Colonic mucosa (tissue), 4 donors: Measurements from ENCODE around the gene CADM3. TPM values are rescaled to one million over a fixed set of nuclear protein-coding genes. Genes with fewer than 3 reads are reported as not detected.

ENCODE experiments used
- DNase-seq: peaks from one replicate; pipeline ENCODE4 v3.0.0-alpha.2; 2020
- H3K27ac ChIP-seq: fragments of 200-600 bp; one replicate; pipeline ENCODE4 v1.8.0; 2021
- H3K27me3 ChIP-seq: fragments of 200-600 bp; one replicate; pipeline ENCODE4 v1.8.0; 2021
- H3K36me3 ChIP-seq: fragments of 200-600 bp; one replicate; pipeline ENCODE4 v1.8.0; 2021
- H3K4me1 ChIP-seq: fragments of 200-600 bp; one replicate; pipeline ENCODE4 v1.8.0; 2021; ENCODE audit warnings: mild to moderate bottlenecking
- H3K4me3 ChIP-seq: fragments of 200-600 bp; one replicate; pipeline ENCODE4 v1.8.0; 2021
- H3K9ac ChIP-seq, 2 donors: one replicate each; pipeline ENCODE4 v1.7.0; 2013; ENCODE audit warnings: control low read depth in 2 of 2, low read depth in 2 of 2, low read length in 2 of 2
- H3K9me3 ChIP-seq: fragments of 200-600 bp; one replicate; pipeline ENCODE4 v1.8.0; 2021
- intact Hi-C: fragments of 100-400 bp; cut with DNase I; formaldehyde crosslinking; loops from one replicate; pipeline ENCODE4 v1.14.1; 2022
- total RNA-seq, 2 donors: library from RNA; stranded (reverse); fragmentation: NEBNext Ultra II Directional in 1 of 2; extraction: Animal tissue kit (Norgen Biotek cat#: 25700) in 1 of 2; gene quantifications; one replicate each; pipeline ENCODE4 v1.2.1, GENCODE V29; 2021
- TF ChIP-seq, protein P1 (sequence below): fragments of 200-600 bp; IDR thresholded peaks from one replicate; pipeline ENCODE4 v1.8.0; 2022; ENCODE audit warnings: antibody characterized with exemption, mild to moderate bottlenecking
- donor health status: healthy.
- donor health status: DM: no; HTN: no; CAD: no.
- donor health status: DM: no; HTN: no; CAD: no.

Gene CADM3
- total RNA-seq, 2 donors from 2014 or later = 2.7 to 8.7 TPM

DNA sequence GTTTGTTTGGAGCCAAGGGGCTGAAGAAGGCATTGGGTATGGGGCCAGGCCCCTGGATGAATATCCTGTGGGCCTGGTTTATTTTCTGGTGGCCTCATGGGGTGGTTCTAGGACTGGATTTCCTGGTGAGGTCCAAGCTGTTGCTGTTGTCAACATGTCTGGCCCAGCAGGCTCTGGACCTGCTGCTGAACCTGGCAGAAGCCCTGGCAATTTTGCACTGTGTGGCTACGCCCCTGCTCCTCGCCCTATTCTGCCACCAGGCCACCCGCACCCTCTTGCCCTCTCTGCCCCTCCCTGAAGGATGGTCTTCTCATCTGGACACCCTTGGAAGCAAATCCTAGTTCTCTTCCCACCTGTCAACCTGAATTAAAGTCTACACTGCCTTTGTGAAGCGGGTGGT is 34.7 kb downstream of the CADM3 start:
- Histone ChIP-seq H3K27me3 (no peaks in the 10 kb centered on the region), H3K4me3 (no peak overlapping the region), H3K9me3 (no peaks in the 10 kb centered on the region), H3K4me1 (no peaks in the 10 kb centered on the region), H3K9ac (no peak overlapping the region), H3K36me3 (no peaks in the 10 kb centered on the region), H3K27ac (no peak overlapping the region)
- no peak for DNase-seq
- intact Hi-C loops = loop anchor here (10.0 kb wide), 1 partner anchor 569 kb away; no protein-coding TSS in a partner anchor
- TF ChIP-seq, protein P1, sequence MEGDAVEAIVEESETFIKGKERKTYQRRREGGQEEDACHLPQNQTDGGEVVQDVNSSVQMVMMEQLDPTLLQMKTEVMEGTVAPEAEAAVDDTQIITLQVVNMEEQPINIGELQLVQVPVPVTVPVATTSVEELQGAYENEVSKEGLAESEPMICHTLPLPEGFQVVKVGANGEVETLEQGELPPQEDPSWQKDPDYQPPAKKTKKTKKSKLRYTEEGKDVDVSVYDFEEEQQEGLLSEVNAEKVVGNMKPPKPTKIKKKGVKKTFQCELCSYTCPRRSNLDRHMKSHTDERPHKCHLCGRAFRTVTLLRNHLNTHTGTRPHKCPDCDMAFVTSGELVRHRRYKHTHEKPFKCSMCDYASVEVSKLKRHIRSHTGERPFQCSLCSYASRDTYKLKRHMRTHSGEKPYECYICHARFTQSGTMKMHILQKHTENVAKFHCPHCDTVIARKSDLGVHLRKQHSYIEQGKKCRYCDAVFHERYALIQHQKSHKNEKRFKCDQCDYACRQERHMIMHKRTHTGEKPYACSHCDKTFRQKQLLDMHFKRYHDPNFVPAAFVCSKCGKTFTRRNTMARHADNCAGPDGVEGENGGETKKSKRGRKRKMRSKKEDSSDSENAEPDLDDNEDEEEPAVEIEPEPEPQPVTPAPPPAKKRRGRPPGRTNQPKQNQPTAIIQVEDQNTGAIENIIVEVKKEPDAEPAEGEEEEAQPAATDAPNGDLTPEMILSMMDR = no peak

DNA sequence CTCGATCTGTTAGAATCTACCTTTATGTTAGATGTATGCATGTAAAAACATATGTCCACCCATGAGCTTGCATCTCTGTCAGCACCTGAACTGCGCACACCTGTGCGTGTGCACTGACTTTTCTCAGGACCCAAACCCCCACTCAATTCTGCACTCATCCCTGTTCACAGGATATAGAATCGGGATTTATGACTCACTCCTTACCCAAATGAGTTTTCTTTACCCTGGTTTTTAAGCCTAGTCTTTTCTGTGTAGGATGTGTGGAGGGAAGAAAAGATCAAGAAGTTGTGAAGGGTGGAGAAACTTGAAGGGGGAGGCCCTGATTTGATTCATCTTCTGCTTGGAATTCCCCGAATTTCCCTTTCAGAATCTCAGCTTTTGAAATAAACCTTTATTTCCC is 35.7 kb downstream of the CADM3 start:
- H3K4me3 ChIP-seq = no peak overlapping the region
- H3K27ac ChIP-seq = no peak overlapping the region

DNA sequence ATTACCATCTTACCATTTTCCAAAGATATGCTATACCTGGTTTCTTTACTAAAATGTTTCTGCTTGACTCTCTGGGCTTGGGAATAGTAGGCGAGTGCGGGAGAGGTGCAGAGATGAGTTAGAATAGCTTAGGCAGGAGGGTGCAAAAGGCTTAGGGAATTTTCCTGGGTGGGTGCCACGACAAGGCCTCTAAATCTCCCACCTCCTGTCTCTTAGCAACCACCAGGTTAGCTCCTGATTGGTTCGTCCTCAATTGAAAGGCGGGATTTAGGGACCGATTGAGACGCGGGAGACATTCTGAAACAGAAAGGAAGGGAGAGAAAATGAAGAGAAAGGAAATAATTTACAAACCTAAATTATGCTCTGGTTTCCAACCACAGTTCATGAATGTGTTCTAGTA is 36.4 kb downstream of the CADM3 start:
- Histone ChIP-seq H3K27ac (no peak overlapping the region), H3K9me3 (no peaks in the 10 kb centered on the region), H3K36me3 (no peaks in the 10 kb centered on the region), H3K4me3 (no peak overlapping the region), H3K4me1 (no peaks in the 10 kb centered on the region), H3K27me3 (no peaks in the 10 kb centered on the region), H3K9ac (no peak overlapping the region)
- DNase-seq = no peak
- intact Hi-C loops = loop anchor here (10.0 kb wide), 1 partner anchor 567 kb away; no protein-coding TSS in a partner anchor
- TF ChIP-seq, protein P1 = no peak

More for the DNA sequence above, 35.7 kb downstream of the CADM3 start:
- Histone ChIP-seq H3K4me1 (no peaks in the 10 kb centered on the region), H3K9ac (no peak overlapping the region), H3K27me3 (no peaks in the 10 kb centered on the region), H3K9me3 (no peaks in the 10 kb centered on the region), H3K36me3 (no peaks in the 10 kb centered on the region)
- TF ChIP-seq, protein P1 = no peak
- intact Hi-C loops = loop anchor here (10.0 kb wide), 1 partner anchor 568 kb away; no protein-coding TSS in a partner anchor
- DNase-seq = no peak

DNA sequence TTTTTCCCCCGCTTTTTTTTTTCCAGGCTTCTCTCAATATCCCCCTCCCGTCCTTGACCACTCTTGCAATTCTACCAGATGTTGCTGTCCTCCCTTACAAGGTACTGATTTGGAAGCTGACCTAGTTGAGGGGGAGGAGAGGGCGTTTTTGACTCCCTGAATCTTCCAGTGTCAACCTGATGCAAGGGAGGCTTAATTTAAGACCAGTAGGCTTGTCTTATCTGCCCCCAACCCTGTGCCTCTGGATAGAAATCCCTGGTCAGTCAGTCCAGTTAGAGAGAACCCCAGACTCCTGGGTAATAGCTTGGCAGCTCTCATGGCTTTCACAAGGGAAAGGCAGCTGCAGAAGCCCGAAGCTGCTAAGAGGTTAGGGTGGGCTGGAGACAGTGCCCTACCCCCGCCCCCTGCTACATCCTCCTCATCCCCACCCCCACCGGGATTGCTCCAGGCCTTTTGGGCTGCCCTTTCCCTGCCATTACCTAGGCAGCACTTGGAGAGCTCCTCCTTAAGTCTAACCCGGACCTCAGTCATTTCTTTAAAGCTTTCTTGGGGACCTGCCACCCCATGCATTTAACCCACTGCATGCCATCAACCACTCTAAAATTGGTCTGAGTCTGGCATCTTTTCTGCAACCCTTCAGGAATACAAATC is 36.9 kb downstream of the CADM3 start:
- H3K36me3 ChIP-seq = no peaks in the 10 kb centered on the region
- TF ChIP-seq, protein P1 = no peak
- no peak overlapping the region for H3K27ac ChIP-seq
- intact Hi-C loops = loop anchor here (10.0 kb wide), 1 partner anchor 567 kb away; no protein-coding TSS in a partner anchor
- H3K9me3 ChIP-seq = no peaks in the 10 kb centered on the region
- H3K9ac ChIP-seq = no peak overlapping the region
- no peak overlapping the region for H3K4me3 ChIP-seq
- no peaks in the 10 kb centered on the region for H3K4me1 ChIP-seq
- DNase-seq = no peak
- H3K27me3 ChIP-seq = no peaks in the 10 kb centered on the region

DNA sequence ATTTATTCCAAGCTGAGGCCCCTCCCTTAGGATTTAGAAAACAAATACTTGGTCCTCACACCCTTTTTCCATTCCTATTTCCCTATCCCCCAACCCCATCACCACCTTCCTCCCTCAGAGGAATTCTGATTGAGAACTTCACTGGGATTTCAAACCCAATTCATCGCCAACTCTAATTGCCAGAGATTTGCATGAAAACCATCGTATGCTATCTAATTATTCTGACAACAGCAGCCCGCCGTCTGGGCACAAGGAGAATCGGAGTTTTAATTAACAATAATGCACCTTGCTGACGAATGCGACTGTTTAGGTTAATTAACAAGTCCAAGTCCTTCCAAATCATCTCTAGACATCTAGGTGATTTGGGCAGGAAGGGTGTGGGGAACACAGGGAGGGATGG is 37.6 kb downstream of the CADM3 start:
- DNase-seq = no peak
- intact Hi-C loops = loop anchor here (10.0 kb wide), 1 partner anchor 566 kb away; no protein-coding TSS in a partner anchor
- Histone ChIP-seq H3K9me3 (no peaks in the 10 kb centered on the region), H3K4me1 (no peaks in the 10 kb centered on the region), H3K9ac (no peak overlapping the region), H3K27ac (no peak overlapping the region), H3K4me3 (no peak overlapping the region), H3K36me3 (no peaks in the 10 kb centered on the region), H3K27me3 (no peaks in the 10 kb centered on the region)
- TF ChIP-seq, protein P1 = no peak
